BJ (cell line): ENCODE data around the gene PSMG3. TPM values are rescaled to one million over a fixed set of nuclear protein-coding genes. Genes with fewer than 3 reads are reported as not detected.

Experiments
- CTCF ChIA-PET: fragments of 350-600 bp; formaldehyde crosslinking; extraction: SDS; loops from one replicate; lab custom pipeline; 2021; ENCODE audit warnings: antibody characterized with exemption, inconsistent platforms; lab: Yijun Ruan, JAX
- POLR2A ChIA-PET: fragments of 300-600 bp; sonication (Branson Sonifier 250); formaldehyde crosslinking; extraction: SDS; loops from one replicate; lab custom pipeline; 2021; ENCODE audit warnings: antibody characterized with exemption; lab: Charles Lee
- DNase-seq: peaks from one replicate; pipeline ENCODE4 v3.0.0-alpha.2; 2011; ENCODE audit warnings: low read depth
- H3K27me3 ChIP-seq: 2 replicates; pipeline ENCODE4 v1.6.0; 2011; ENCODE audit warnings: low read length; ENCODE audit not compliant: control insufficient read depth, insufficient read depth
- H3K36me3 ChIP-seq: 2 replicates; pipeline ENCODE4 v1.5.1; 2011; ENCODE audit warnings: low read length; ENCODE audit not compliant: control insufficient read depth, insufficient read depth
- H3K4me3 ChIP-seq: 2 replicates; pipeline ENCODE4 v1.5.1; 2011; ENCODE audit warnings: low read depth, mild to moderate bottlenecking, control low read depth, low read length
- CTCF ChIP-seq: IDR thresholded peaks from 2 replicates; pipeline ENCODE4 v1.5.1; 2011; ENCODE audit warnings: low read depth, mild to moderate bottlenecking, control low read depth, inconsistent platforms, low read length, moderate library complexity; ENCODE audit not compliant: insufficient read depth
- polyA plus RNA-seq: library from polyadenylated mRNA; depleted of rRNA; stranded (reverse); fragments of >200 nt; gene quantifications from 2 replicates; pipeline ENCODE4 v1.2.3, GENCODE V29; 2011

The PSMG3 gene
- polyA plus RNA-seq, 1 experiment = 40.9 TPM

- CTCF ChIA-PET = interaction anchor here (1.4 kb wide), 1 partner anchor 115 kb away, joined by 3 read pairs; no protein-coding TSS in a partner anchor
- H3K4me3 ChIP-seq = no peak overlapping the region
- no peaks in the 10 kb centered on the region for H3K27me3 ChIP-seq
- no peaks in the 10 kb centered on the region for H3K36me3 ChIP-seq
- DNase-seq = no peak
- TF ChIP-seq CTCF = no peak
- POLR2A ChIA-PET = no interaction called here
These were observed 16.2 kb downstream of the PSMG3 start for GRCh38 chr7:1553512-1554210.

GRCh38 chr7:1552200-1552599, 17.6 kb downstream of the PSMG3 start:
- Histone ChIP-seq H3K4me3 (no peak overlapping the region), H3K36me3 (no peaks in the 10 kb centered on the region), H3K27me3 (no peaks in the 10 kb centered on the region)
- no peak for TF ChIP-seq CTCF
- DNase-seq = no peak
- POLR2A ChIA-PET = no interaction called here
- CTCF ChIA-PET = interaction anchor here (0.6 kb wide), 1 partner anchor 49 kb away, joined by 3 read pairs; no protein-coding TSS in a partner anchor

DNA sequence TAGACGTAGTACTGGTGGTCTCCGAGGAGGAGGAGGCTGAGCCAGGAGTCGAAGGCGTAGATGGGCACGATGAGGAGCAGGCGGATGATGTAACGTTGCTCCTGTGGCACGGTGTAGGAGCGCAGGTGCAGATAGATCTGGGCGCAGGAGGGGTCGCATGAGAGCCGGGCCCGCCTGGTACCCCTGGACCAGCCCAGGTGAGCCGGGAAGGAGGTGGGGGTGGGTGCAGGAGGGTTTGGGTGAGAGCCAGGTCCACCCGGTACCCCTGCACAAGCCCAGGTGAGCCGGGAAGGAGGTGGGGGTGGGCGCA, 19.0 kb downstream of the PSMG3 start:
- TF ChIP-seq CTCF = no peak
- POLR2A ChIA-PET = no interaction called here
- DNase-seq = no peak
- no peaks in the 10 kb centered on the region for H3K27me3 ChIP-seq
- CTCF ChIA-PET = no interaction called here
- no peaks in the 10 kb centered on the region for H3K36me3 ChIP-seq
- H3K4me3 ChIP-seq = no peak overlapping the region

DNA sequence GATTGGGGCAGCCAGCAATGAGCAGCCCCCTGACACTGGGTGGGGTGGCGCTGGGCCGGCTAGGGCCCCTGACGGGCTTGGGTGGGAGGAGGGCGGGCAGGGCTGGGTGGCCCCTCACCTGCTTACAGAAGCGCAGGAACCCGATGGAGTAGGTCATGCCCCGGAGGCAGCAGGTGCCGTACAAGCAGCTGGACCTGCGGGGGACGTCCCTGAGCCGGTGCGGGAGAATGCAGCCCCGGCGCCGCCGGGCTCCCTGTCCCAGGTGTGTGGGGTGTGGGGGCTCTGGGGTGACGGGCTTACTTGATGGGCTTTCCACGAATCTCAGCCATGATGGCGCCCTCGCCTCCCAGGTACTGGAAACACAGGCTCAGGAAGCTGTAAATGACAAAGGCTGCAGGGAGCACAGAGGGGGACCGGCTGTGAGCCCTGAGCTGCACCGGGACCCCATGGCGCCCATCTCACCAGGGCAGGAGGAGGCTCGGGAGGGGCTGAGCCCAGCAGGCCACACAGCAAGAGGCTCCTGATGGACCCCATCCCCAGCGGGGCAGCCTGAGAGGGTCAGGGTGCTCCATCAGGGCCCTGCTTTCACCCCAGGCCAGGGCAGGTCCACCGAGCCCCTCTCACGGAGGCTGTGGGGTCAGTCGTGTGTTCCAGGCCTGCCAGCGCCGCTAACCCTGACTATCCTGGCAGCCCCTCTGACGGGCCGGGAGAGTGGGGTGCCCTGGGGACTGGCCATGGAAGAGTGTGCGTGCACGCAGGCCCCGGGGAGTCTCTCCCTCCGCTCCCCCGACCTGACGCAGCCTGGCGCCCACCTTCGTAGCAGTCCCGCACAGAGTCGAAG, 19.6 kb downstream of the PSMG3 start:
- Histone ChIP-seq H3K4me3 (no peak overlapping the region), H3K27me3 (no peaks in the 10 kb centered on the region), H3K36me3 (no peaks in the 10 kb centered on the region)
- TF ChIP-seq CTCF = no peak
- ChIA-PET CTCF (no interaction called here), POLR2A (no interaction called here)
- no peak for DNase-seq

- TF ChIP-seq CTCF = no peak
- CTCF ChIA-PET = no interaction called here
- H3K27me3 ChIP-seq = no peaks in the 10 kb centered on the region
These were observed 20.4 kb downstream of the PSMG3 start for GRCh38 chr7:1549357-1550004.

More at GRCh38 chr7:1549357-1550004, 20.4 kb downstream of the PSMG3 start:
- POLR2A ChIA-PET = no interaction called here
- no peak for DNase-seq
- peaks cover 2% of the 10 kb centered on the region; the same call in 1 of the 2 replicates for H3K36me3 ChIP-seq
- H3K4me3 ChIP-seq = no peak overlapping the region
